ENCODE measurements around the gene NLGN1.
A peak's percentile ranks its signal among the peaks of the same experiment; 100 is the strongest.

DNA sequence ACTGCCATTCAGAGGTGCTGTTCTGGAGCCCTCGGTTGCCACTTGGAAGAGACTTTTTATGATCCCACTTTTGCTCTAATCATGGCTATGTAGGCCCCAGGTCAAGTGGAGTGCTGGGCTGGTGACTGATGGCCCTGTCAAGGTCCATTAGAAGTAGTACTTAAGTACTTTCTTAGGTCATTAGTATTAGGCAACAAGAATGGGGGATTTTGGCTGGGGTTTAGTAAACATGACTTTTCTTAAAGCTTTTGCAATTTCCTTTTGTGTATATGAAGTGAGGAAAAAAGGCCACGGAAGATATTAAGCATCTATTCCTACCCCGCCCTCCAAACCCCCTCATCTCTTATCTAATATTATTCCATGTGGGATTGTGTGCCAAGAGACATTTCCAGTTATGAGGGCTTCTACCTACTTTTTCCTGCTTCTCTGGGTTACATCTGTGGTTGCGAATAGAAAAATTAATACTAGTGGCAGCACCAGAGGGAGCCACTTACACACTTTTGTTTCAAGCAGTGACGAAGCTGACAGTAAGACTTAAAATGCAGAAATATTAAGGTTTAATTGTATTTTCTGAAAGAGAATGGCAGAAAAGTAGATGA is 13.9 kb downstream of the NLGN1 start:
- TF ChIP-seq, protein P1, sequence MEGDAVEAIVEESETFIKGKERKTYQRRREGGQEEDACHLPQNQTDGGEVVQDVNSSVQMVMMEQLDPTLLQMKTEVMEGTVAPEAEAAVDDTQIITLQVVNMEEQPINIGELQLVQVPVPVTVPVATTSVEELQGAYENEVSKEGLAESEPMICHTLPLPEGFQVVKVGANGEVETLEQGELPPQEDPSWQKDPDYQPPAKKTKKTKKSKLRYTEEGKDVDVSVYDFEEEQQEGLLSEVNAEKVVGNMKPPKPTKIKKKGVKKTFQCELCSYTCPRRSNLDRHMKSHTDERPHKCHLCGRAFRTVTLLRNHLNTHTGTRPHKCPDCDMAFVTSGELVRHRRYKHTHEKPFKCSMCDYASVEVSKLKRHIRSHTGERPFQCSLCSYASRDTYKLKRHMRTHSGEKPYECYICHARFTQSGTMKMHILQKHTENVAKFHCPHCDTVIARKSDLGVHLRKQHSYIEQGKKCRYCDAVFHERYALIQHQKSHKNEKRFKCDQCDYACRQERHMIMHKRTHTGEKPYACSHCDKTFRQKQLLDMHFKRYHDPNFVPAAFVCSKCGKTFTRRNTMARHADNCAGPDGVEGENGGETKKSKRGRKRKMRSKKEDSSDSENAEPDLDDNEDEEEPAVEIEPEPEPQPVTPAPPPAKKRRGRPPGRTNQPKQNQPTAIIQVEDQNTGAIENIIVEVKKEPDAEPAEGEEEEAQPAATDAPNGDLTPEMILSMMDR (IDR thresholded peaks at IDR 0.05), result peak in 3 of 4 experiments; percentile 23 to 40 (median 27)
- TF ChIP-seq POLR2AphosphoS5 (IDR thresholded peaks at IDR 0.05) (no peak), POLR2A (IDR thresholded peaks at IDR 0.05) (no peak)
